ENCODE measurements around the gene SLC35F3. TPM values are rescaled to one million over a fixed set of nuclear protein-coding genes. Genes with fewer than 3 reads are reported as not detected.

Gene SLC35F3
- total RNA-seq, 1 experiment from 2014 or later: 19.1 TPM

DNA sequence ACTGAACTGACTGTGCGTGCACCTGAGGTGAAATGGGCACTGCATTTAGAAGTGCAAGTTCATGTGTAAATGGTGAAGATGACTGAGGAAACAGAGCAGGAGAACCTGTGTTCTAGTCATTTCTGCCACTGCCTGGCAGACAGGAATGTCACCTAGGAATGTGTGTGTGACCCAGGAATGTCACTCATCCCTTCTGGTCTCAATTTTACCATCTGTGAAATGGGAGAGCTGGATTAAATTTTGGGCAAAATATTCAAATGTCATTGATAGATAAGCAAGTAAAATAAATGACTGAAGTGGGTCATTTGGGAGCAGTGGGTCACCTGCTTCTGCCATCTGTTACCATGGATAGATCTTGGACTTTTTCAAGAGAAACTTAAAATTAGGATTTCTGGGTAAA is 42.2 kb downstream of the SLC35F3 start:
- H3K36me3 ChIP-seq (ENCODE audit: control insufficient read depth, insufficient read depth, low read length): no peaks in the 10 kb centered on the region
- intact Hi-C loops (cut with micrococcal nuclease; ENCODE audit: unreplicated experiment) (no loop called here), in situ Hi-C loops (cut with HindIII; ENCODE audit: low pct_unique_long_range_greater_than_20kb, low sequenced_read_pairs) (no loop called here)
- POLR2A ChIA-PET: no interaction called here
- H3K4me3 ChIP-seq (ENCODE audit: low read depth in 2 of 2, low read length in 2 of 2): no peak overlapping the region
- H3K4me1 ChIP-seq (ENCODE audit: control insufficient read depth, insufficient read depth, low read length): peaks cover 14% of the 10 kb centered on the region
- H3K9me3 ChIP-seq (ENCODE audit: control insufficient read depth, insufficient read depth, low read depth, low read length): 0 out of 2 replicates have a peak, but pooled peaks cover 3% of the 10 kb centered on the region
- no peaks in the 10 kb centered on the region for H3K27me3 ChIP-seq (ENCODE audit: control insufficient read depth, insufficient read depth, low read length)
- BruUV-seq (replicated peaks): no TSS peak
- no peak for ATAC-seq
- H3K27ac ChIP-seq (ENCODE audit: low read length): no peak overlapping the region
- CTCF ChIA-PET: no interaction called here
- no peak for DNase-seq (ENCODE audit: low read depth, low spot score)
- TF ChIP-seq, protein P1, sequence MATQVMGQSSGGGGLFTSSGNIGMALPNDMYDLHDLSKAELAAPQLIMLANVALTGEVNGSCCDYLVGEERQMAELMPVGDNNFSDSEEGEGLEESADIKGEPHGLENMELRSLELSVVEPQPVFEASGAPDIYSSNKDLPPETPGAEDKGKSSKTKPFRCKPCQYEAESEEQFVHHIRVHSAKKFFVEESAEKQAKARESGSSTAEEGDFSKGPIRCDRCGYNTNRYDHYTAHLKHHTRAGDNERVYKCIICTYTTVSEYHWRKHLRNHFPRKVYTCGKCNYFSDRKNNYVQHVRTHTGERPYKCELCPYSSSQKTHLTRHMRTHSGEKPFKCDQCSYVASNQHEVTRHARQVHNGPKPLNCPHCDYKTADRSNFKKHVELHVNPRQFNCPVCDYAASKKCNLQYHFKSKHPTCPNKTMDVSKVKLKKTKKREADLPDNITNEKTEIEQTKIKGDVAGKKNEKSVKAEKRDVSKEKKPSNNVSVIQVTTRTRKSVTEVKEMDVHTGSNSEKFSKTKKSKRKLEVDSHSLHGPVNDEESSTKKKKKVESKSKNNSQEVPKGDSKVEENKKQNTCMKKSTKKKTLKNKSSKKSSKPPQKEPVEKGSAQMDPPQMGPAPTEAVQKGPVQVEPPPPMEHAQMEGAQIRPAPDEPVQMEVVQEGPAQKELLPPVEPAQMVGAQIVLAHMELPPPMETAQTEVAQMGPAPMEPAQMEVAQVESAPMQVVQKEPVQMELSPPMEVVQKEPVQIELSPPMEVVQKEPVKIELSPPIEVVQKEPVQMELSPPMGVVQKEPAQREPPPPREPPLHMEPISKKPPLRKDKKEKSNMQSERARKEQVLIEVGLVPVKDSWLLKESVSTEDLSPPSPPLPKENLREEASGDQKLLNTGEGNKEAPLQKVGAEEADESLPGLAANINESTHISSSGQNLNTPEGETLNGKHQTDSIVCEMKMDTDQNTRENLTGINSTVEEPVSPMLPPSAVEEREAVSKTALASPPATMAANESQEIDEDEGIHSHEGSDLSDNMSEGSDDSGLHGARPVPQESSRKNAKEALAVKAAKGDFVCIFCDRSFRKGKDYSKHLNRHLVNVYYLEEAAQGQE (IDR thresholded peaks at IDR 0.05; ENCODE audit: insufficient read depth in 1 of 2, low read depth in 2 of 2, low read length in 1 of 2): no peak
- no peak for TF ChIP-seq SIN3A (IDR thresholded peaks at IDR 0.05; ENCODE audit: borderline replicate concordance, insufficient read depth, low read depth, low read length)
- no peak for TF ChIP-seq POLR2AphosphoS5 (IDR thresholded peaks at IDR 0.05; ENCODE audit: low read depth, low read length)
- no peak for TF ChIP-seq TCF7L2 (IDR thresholded peaks at IDR 0.05; ENCODE audit: low read depth, low read length)
- TF ChIP-seq, protein P2, sequence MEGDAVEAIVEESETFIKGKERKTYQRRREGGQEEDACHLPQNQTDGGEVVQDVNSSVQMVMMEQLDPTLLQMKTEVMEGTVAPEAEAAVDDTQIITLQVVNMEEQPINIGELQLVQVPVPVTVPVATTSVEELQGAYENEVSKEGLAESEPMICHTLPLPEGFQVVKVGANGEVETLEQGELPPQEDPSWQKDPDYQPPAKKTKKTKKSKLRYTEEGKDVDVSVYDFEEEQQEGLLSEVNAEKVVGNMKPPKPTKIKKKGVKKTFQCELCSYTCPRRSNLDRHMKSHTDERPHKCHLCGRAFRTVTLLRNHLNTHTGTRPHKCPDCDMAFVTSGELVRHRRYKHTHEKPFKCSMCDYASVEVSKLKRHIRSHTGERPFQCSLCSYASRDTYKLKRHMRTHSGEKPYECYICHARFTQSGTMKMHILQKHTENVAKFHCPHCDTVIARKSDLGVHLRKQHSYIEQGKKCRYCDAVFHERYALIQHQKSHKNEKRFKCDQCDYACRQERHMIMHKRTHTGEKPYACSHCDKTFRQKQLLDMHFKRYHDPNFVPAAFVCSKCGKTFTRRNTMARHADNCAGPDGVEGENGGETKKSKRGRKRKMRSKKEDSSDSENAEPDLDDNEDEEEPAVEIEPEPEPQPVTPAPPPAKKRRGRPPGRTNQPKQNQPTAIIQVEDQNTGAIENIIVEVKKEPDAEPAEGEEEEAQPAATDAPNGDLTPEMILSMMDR (IDR thresholded peaks at IDR 0.05): no peak

DNA sequence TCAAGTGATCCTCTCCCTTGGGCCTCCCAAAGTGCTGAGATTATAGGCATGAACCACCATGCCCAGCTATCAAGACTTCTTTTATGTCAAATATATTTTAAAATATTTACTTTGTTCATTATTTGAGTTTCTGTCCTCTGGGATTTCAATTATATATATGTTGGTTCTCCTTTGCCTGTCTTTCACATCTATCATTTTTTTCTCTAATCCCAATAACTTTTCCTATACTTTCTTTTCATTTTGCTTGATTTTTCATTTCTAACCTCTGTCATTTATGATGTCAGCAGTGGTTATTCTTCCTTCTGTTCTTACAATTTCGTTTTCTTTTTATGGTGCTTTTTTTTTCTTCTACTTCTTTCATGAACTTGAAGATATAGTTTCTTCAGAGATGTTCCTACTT is 47.3 kb downstream of the SLC35F3 start:
- TF ChIP-seq, protein P1 (IDR thresholded peaks at IDR 0.05; ENCODE audit: insufficient read depth in 1 of 2, low read depth in 2 of 2, low read length in 1 of 2): no peak
- no peak for TF ChIP-seq POLR2AphosphoS5 (IDR thresholded peaks at IDR 0.05; ENCODE audit: low read depth, low read length)
- TF ChIP-seq TCF7L2 (IDR thresholded peaks at IDR 0.05; ENCODE audit: low read depth, low read length): no peak
- TF ChIP-seq, protein P2 (IDR thresholded peaks at IDR 0.05): no peak
- TF ChIP-seq SIN3A (IDR thresholded peaks at IDR 0.05; ENCODE audit: borderline replicate concordance, insufficient read depth, low read depth, low read length): no peak
- intact Hi-C loops (cut with micrococcal nuclease; ENCODE audit: unreplicated experiment) (no loop called here), in situ Hi-C loops (cut with HindIII; ENCODE audit: low pct_unique_long_range_greater_than_20kb, low sequenced_read_pairs) (no loop called here)
- Histone ChIP-seq H3K4me1 (ENCODE audit: control insufficient read depth, insufficient read depth, low read length) (no peaks in the 10 kb centered on the region), H3K27ac (ENCODE audit: low read length) (no peak overlapping the region), H3K36me3 (ENCODE audit: control insufficient read depth, insufficient read depth, low read length) (no peaks in the 10 kb centered on the region), H3K27me3 (ENCODE audit: control insufficient read depth, insufficient read depth, low read length) (no peaks in the 10 kb centered on the region), H3K4me3 (ENCODE audit: low read depth in 2 of 2, low read length in 2 of 2) (no peak overlapping the region), H3K9me3 (ENCODE audit: control insufficient read depth, insufficient read depth, low read depth, low read length) (peaks cover 3% of the 10 kb centered on the region; the same call in 1 of the 2 replicates)
- CTCF ChIA-PET: no interaction called here
- ATAC-seq (no peak), DNase-seq (ENCODE audit: low read depth, low spot score) (no peak)
- no TSS peak for BruUV-seq (replicated peaks)
- POLR2A ChIA-PET: no interaction called here
